ENCODE data around the gene MTFMT. TPM values are rescaled to one million over a fixed set of nuclear protein-coding genes. Genes with fewer than 3 reads are reported as not detected.

The MTFMT gene
- total RNA-seq, 1 donor from 2014 or later: 30.3 TPM

DNA sequence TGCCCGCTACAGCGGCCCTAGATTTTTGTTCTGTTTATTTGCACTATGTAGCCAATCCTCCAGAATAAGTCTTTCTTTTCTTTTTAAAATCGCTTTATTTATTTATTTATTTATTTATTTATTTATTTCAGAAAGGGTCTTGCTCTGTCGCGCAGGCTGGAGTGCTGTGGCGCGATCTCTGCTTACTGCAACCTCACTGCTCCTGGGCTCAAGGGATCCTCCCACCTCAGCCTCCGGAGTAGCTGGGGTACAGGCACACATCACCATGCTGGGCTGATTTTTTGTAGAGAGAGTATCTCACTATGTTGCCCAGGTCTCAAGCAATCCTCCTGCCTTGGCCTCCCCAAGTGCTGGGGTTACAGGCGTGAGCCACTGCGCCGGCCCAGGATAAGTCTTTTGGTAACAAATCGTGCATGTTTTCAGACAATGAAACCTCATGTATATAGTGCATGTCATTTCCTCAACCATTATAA, 333 bp upstream of the MTFMT start:
- Mint-ChIP-seq H3K4me1 (peaks cover 22% of the 10 kb centered on the region), H3K9me3 (no peaks in the 10 kb centered on the region), H3K27ac (no peak overlapping the region), H3K36me3 (peaks cover 4% of the 10 kb centered on the region), H3K27me3 (ENCODE audit: insufficient read depth, low read depth) (peaks cover 10% of the 10 kb centered on the region), H3K4me3 (peak overlapping the region; percentile 80)
- H3K4me3 ChIP-seq: peak overlapping the region; percentile 88
- no peaks in the 10 kb centered on the region for H3K9me3 ChIP-seq (ENCODE audit: low read depth)
- no peak overlapping the region for H3K4me2 ChIP-seq
- no peaks in the 10 kb centered on the region for H3K4me1 ChIP-seq
- H2AFZ ChIP-seq (replicated peaks): no peak overlapping the region
- peaks cover 3% of the 10 kb centered on the region for H3K36me3 ChIP-seq
- no peak for DNase-seq (ENCODE audit: low spot score)
- H3F3A ChIP-seq (ENCODE audit: low read depth): peaks cover 11% of the 10 kb centered on the region
- TF ChIP-seq EZH2 (IDR thresholded peaks at IDR 0.05) (no peak), EZH2phosphoT487 (IDR thresholded peaks at IDR 0.05) (no peak)
- TF ChIP-seq, protein P1, sequence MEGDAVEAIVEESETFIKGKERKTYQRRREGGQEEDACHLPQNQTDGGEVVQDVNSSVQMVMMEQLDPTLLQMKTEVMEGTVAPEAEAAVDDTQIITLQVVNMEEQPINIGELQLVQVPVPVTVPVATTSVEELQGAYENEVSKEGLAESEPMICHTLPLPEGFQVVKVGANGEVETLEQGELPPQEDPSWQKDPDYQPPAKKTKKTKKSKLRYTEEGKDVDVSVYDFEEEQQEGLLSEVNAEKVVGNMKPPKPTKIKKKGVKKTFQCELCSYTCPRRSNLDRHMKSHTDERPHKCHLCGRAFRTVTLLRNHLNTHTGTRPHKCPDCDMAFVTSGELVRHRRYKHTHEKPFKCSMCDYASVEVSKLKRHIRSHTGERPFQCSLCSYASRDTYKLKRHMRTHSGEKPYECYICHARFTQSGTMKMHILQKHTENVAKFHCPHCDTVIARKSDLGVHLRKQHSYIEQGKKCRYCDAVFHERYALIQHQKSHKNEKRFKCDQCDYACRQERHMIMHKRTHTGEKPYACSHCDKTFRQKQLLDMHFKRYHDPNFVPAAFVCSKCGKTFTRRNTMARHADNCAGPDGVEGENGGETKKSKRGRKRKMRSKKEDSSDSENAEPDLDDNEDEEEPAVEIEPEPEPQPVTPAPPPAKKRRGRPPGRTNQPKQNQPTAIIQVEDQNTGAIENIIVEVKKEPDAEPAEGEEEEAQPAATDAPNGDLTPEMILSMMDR (IDR thresholded peaks at IDR 0.05): no peak
- peaks cover 19% of the 10 kb centered on the region for H3K79me2 ChIP-seq (ENCODE audit: low read depth)
- H3K27ac ChIP-seq: no peak overlapping the region
- H3K27me3 ChIP-seq: peaks cover 19% of the 10 kb centered on the region
- H4K20me1 ChIP-seq (ENCODE audit: low read depth): peaks cover 9% of the 10 kb centered on the region
- H3K9ac ChIP-seq: no peak overlapping the region

DNA sequence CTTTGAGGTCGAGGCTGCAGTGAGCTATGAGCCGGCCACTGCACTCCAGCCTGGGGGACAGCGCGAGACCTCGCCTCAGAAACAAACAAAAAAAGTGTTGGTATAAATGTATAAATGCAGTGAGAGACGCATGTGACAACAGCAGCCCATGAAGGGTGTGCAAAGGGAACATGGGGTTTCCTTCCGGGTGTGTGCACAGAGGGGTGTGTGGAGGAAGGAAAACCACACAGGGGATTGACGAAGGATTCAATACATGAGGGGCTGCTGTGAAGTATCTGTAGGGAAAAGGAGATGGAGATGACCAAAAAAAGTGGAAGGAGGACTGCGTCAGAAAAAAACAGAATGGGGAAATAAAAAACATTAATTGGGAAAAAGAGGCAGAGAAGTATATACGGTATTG, 1.1 kb downstream of the MTFMT start:
- no peak for DNase-seq (ENCODE audit: low spot score)
- H4K20me1 ChIP-seq (ENCODE audit: low read depth): peaks cover 9% of the 10 kb centered on the region
- H3K27ac Mint-ChIP-seq: peak overlapping the region; percentile 10
- TF ChIP-seq EZH2 (IDR thresholded peaks at IDR 0.05): no peak
- H3K9ac ChIP-seq: no peak overlapping the region
- H3F3A ChIP-seq (ENCODE audit: low read depth): peaks cover 8% of the 10 kb centered on the region
- no peaks in the 10 kb centered on the region for H3K4me1 ChIP-seq
- peak overlapping the region; percentile 86 for H3K4me3 Mint-ChIP-seq
- H3K9me3 ChIP-seq (ENCODE audit: low read depth): no peaks in the 10 kb centered on the region
- no peak overlapping the region for H3K27ac ChIP-seq
- peak overlapping the region; percentile 89 for H3K4me2 ChIP-seq
- H3K4me1 Mint-ChIP-seq: peaks cover 17% of the 10 kb centered on the region
- H3K36me3 ChIP-seq: peaks cover 3% of the 10 kb centered on the region
- no peaks in the 10 kb centered on the region for H3K9me3 Mint-ChIP-seq
- H2AFZ ChIP-seq (replicated peaks): no peak overlapping the region
- peak overlapping the region; percentile 88 for H3K4me3 ChIP-seq
- peaks cover 19% of the 10 kb centered on the region for H3K27me3 ChIP-seq
- H3K79me2 ChIP-seq (ENCODE audit: low read depth): peaks cover 19% of the 10 kb centered on the region
- H3K27me3 Mint-ChIP-seq (ENCODE audit: insufficient read depth, low read depth): peaks cover 8% of the 10 kb centered on the region
- H3K36me3 Mint-ChIP-seq: peaks cover 9% of the 10 kb centered on the region

DNA sequence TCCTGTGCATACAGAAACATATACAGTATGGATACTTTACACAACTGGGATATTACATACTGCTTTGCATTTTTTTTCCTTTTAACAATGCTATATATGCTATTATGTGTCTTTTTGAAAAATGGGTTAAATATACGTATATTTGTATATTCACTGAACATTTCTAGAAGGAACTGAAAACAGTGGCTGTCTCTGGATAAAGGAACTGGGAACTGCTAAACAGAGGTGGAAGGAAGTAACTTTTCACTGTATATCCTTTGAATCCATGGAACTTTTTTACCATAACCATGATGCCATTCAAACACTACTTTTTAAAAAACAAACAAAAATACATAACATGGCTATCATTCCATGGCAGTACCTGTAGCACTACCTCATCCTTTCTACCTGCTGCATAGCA, 1.8 kb downstream of the MTFMT start:
- Mint-ChIP-seq H3K4me3 (peak overlapping the region; percentile 86), H3K36me3 (peaks cover 11% of the 10 kb centered on the region), H3K4me1 (peaks cover 14% of the 10 kb centered on the region), H3K9me3 (no peaks in the 10 kb centered on the region), H3K27ac (no peak overlapping the region), H3K27me3 (ENCODE audit: insufficient read depth, low read depth) (peaks cover 7% of the 10 kb centered on the region)
- no peak for DNase-seq (ENCODE audit: low spot score)
- Histone ChIP-seq H4K20me1 (ENCODE audit: low read depth) (peaks cover 9% of the 10 kb centered on the region), H3K36me3 (peaks cover 3% of the 10 kb centered on the region), H3K27me3 (peaks cover 17% of the 10 kb centered on the region), H3K4me3 (no peak overlapping the region), H2AFZ (replicated peaks) (no peak overlapping the region), H3K4me2 (peak overlapping the region; percentile 89), H3F3A (ENCODE audit: low read depth) (peaks cover 2% of the 10 kb centered on the region), H3K79me2 (ENCODE audit: low read depth) (peaks cover 19% of the 10 kb centered on the region), H3K9me3 (ENCODE audit: low read depth) (no peaks in the 10 kb centered on the region), H3K27ac (no peak overlapping the region), H3K4me1 (no peaks in the 10 kb centered on the region), H3K9ac (no peak overlapping the region)
- TF ChIP-seq, protein P1 (IDR thresholded peaks at IDR 0.05): no peak
- TF ChIP-seq EZH2 (IDR thresholded peaks at IDR 0.05): no peak
- TF ChIP-seq EZH2phosphoT487 (IDR thresholded peaks at IDR 0.05): no peak

DNA sequence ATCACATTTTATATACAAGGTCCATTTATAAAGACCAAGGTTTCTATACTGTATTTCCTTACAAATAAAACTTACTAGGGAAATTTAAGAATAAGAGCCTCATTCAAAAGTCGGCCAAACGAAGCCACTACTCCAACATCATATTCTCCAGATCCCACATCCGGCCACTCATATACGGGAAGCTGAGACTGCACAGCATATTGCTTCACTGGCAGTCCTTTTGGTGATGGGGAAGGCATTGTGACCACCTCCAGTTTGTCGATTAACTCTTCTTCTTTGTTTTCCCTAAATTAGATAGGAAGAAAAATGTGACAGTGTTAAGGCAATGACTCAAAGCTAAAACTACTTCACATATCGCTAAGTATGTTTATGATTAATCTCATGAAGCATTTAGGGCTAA, 2.7 kb downstream of the MTFMT start:
- Histone ChIP-seq H3K9me3 (ENCODE audit: low read depth) (no peaks in the 10 kb centered on the region), H3K79me2 (ENCODE audit: low read depth) (peaks cover 19% of the 10 kb centered on the region), H3K27me3 (peaks cover 8% of the 10 kb centered on the region), H2AFZ (replicated peaks) (no peak overlapping the region), H3K4me3 (no peak overlapping the region), H3K36me3 (peaks cover 3% of the 10 kb centered on the region), H3K9ac (no peak overlapping the region), H3K4me1 (no peaks in the 10 kb centered on the region), H3K4me2 (no peak overlapping the region), H4K20me1 (ENCODE audit: low read depth) (peaks cover 9% of the 10 kb centered on the region), H3K27ac (no peak overlapping the region), H3F3A (ENCODE audit: low read depth) (no peaks in the 10 kb centered on the region)
- no peak for DNase-seq (ENCODE audit: low spot score)
- Mint-ChIP-seq H3K9me3 (no peaks in the 10 kb centered on the region), H3K27me3 (ENCODE audit: insufficient read depth, low read depth) (no peaks in the 10 kb centered on the region), H3K4me3 (peak overlapping the region; percentile 26), H3K27ac (no peak overlapping the region), H3K36me3 (peaks cover 11% of the 10 kb centered on the region), H3K4me1 (peaks cover 12% of the 10 kb centered on the region)
- no peak for TF ChIP-seq EZH2phosphoT487 (IDR thresholded peaks at IDR 0.05)
- TF ChIP-seq, protein P1 (IDR thresholded peaks at IDR 0.05): no peak
- TF ChIP-seq EZH2 (IDR thresholded peaks at IDR 0.05): no peak
